ENCODE results near the gene MCOLN1.
"Not testable (repeated sequence)": the region's sequence is repeated elsewhere in the genome, so short reads cannot be mapped to it uniquely, and the experiment has no call there.

Gene MCOLN1

DNA sequence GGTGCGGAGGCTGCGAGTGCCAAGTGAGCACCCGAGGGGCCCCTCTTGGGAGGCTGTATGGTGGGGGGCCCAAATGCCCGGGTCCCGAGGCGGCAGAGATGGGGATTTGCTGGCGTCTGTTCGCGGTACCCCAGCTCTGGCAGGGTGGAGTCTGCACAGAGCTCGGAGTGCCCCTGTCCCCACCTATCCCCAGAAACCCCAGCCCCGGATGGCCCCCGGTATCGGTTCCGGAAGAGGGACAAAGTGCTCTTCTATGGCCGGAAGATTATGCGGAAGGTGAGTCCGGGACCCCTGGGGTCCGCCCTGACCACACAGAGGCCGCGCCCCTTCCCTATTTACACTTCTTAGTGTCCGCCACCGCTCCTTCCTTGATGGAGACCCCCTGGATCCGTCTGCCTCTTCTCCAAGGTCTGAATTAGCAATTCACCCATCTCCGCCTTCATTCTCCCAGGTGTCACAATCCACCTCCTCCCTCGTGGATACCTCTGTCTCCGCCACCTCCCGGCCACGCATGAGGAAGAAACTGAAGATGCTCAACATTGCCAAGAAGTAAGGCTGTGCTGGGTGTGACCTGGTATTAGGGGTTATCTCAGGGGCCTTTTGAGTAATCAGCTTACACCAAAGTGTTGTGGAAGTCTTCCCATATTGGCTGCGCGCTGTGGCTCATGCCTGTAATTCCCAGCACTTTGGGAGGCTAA is 13.7 kb downstream of the MCOLN1 start:
- DNase-seq (ENCODE audit: low read depth): no peak
- TF ChIP-seq CTCF (IDR thresholded peaks at IDR 0.05; ENCODE audit: low read depth, low read length, missing control alignments): no peak
- peak overlapping the region; percentile 91 for H3K4me3 ChIP-seq (ENCODE audit: low read depth, low read length)

- not testable (repeated sequence) for DNase-seq (ENCODE audit: low read depth); H3K4me3 ChIP-seq (ENCODE audit: low read depth, low read length)
Measured at GRCh38 chr19:7538990-7539389, 16.6 kb downstream of the MCOLN1 start.

DNA sequence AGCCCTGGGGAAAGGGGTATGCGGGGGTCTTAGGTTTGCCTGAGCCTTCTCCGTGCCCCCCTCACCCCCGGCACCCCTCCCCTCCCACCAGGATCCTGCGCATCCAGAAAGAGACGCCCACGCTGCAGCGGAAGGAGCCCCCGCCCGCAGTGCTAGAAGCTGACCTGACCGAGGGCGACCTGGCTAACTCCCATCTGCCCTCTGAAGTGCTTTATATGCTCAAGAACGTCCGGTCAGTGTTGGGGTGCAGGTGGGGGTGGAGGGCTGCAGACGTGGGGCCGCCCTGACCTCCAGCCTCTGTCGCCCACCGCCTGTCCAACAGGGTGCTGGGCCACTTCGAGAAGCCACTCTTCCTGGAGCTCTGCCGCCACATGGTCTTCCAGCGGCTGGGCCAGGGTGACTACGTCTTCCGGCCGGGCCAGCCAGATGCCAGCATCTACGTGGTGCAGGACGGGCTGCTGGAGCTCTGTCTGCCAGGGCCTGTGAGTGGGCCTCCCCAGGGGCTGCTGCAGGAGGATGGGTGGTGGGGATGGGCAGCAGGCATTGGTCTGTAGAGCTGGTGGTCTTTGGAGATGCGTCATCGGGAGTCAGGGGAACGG is 17.5 kb downstream of the MCOLN1 start:
- no peak overlapping the region for H3K4me3 ChIP-seq (ENCODE audit: low read depth, low read length)
- DNase-seq (ENCODE audit: low read depth): no peak
- TF ChIP-seq CTCF (IDR thresholded peaks at IDR 0.05; ENCODE audit: low read depth, low read length, missing control alignments): no peak

- no peak overlapping the region for H3K4me3 ChIP-seq (ENCODE audit: low read depth, low read length)
- no peak for TF ChIP-seq CTCF (IDR thresholded peaks at IDR 0.05; ENCODE audit: low read depth, low read length, missing control alignments)
Measured at GRCh38 chr19:7540761-7541474, 18.5 kb downstream of the MCOLN1 start.

DNA sequence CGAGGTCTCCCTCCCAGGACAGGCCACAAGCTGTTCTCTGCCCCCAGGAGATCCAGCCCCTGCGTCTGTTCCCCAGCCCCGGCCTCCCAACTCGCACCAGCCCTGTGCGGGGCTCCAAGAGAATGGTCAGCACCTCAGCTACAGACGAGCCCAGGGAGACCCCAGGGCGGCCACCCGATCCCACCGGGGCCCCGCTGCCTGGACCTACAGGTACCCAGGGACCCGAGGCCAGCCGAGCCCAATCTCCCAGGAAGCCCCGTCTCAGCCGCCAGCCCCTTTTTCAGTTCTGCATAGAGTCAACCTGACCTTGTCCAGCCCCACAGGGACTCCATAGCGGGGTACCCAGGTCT is 19.0 kb downstream of the MCOLN1 start:
- no peak for DNase-seq (ENCODE audit: low read depth)
- TF ChIP-seq CTCF (IDR thresholded peaks at IDR 0.05; ENCODE audit: low read depth, low read length, missing control alignments): no peak
- no peak overlapping the region for H3K4me3 ChIP-seq (ENCODE audit: low read depth, low read length)

More at GRCh38 chr19:7540761-7541474, 18.5 kb downstream of the MCOLN1 start:
- DNase-seq (ENCODE audit: low read depth): no peak

- TF ChIP-seq CTCF (IDR thresholded peaks at IDR 0.05; ENCODE audit: low read depth, low read length, missing control alignments): no peak
- H3K4me3 ChIP-seq (ENCODE audit: low read depth, low read length): no peak overlapping the region
- no peak for DNase-seq (ENCODE audit: low read depth)
Measured at GRCh38 chr19:7541828-7542443, 19.5 kb downstream of the MCOLN1 start.
